NCI-H1930 (cell line): ENCODE measurements around the gene F10.
A peak's percentile ranks its signal among the peaks of the same experiment; 100 is the strongest.
"Not testable (repeated sequence)": the region's sequence is repeated elsewhere in the genome, so short reads cannot be mapped to it uniquely, and the experiment has no call there.

Experiments
- DNase-seq, 2 experiments: peaks; one replicate each; lab custom pipeline; 2025; lab: John Stamatoyannopoulos, UW

Gene F10

DNA sequence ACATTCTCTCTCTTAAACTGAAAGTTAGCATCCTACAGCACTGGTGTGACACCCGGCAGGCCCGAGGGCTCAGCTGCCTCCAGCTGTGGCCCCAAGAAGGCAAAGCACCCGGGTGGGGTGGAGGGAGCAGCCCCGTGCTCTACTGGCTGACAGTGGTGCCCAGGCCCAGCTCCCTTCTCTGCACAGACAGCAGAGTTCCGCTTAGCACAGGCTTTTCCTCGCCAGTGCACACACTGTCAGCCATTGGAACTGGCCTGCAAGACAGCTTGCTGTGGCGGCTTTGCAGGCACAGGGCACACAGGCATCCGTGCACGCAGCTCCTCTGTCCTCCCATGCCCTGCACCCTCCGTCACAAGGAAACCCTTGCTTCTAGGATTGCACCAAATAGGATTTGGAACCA is 20.3 kb upstream of the F10 start:
- not testable (repeated sequence) for DNase-seq

GRCh38 chr13:113102727-113103126 is 19.9 kb upstream of the F10 start:
- no peak for DNase-seq

- DNase-seq: no peak
Measured at GRCh38 chr13:113103646-113104045, 19.0 kb upstream of the F10 start.

DNA sequence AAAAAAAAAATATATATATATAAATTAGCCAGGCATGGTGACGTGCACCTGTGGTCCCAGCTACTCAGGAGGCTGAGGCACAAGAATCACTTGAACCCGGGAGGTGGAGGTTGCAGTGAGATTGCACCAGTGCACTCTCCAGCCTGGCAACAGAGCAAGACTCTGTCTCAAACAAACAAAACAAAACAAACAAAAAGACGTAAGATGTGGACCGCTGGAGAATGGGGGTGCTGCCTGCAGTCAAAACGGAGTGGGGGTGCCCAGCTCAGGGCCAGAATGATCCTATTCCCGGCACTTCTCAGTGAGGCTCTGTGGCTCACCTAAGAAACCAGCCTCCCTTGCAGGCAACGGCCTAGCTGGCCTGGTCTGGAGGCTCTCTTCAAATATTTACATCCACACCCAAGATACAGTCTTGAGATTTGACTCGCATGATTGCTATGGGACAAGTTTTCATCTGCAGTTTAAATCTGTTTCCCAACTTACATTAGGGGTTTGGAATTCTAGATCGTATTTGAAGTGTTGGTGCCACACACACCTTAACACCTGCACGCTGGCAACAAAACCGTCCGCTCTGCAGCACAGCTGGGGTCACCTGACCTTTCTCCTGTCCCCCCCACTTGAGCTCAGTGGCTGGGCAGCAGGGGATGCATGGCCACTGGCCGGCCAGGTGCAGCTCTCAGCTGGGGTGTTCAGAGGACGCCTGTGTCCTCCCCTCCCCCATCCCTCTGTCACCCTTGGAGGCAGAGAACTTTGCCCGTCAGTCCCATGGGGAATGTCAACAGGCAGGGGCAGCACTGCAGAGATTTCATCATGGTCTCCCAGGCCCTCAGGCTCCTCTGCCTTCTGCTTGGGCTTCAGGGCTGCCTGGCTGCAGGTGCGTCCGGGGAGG is 17.3 kb upstream of the F10 start, which contains the start of gene F7:
Gene F7 (plus strand): TSS at position 760 of the 889 bp plus-strand sequence. CDS start 51 bp downstream, at position 811.
- peak in 1 of 2 experiments; percentile 43 for DNase-seq

DNA sequence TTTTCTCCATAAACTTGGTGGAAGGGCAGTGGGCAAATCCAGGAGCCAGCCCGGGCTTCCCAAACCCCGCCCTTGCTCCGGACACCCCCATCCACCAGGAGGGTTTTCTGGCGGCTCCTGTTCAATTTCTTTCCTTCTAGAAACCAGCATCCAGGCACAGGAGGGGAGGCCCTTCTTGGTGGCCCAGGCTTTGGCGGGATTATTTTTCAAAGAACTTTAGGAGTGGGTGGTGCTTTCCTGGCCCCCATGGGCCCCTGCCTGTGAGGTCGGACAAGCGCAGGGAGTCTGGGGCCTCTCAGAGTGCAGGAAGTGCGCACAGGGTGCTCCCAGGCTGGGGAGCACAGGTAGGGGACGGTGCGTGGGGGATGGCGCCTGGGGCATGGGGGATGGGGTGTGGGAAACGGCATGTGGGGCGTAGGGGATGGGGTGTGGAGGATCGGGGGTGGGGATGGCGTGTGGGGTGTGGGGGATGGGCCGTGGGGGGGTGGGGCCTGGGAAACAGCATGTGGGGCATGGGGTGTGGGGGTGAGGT is 16.6 kb upstream of the F10 start:
- no peak for DNase-seq

DNA sequence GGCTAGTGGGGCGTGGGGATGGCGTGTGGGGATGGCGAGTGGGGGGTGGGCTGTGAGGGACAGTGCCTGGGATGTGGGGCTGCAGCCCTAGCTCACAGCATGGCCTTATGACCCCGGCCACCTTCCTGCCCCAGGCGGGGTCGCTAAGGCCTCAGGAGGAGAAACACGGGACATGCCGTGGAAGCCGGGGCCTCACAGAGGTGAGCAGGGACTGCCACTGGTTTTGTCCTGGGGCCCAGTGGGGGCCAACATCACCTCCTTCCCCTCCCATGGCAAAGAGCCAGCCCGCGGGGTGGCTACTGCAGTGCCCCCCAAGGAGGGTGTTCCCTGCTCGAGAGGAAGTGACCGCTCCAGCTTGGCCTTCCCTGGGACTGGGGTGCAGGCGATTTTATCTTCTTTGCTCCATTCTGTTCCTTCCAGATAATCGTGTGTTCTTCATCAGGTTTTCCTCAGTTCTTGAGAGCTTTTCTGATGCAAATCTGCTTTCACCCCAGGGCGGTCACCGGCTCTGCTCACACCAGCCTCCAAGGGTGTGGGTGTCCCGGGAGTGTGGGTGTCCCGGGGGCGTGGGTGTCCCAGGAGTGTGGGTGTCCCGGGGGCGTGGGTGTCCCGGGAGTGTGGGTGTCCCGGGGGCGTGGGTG is 15.8 kb upstream of the F10 start:
- DNase-seq: no peak

GRCh38 chr13:113108521-113108920 is 14.1 kb upstream of the F10 start:
- not testable (repeated sequence) for DNase-seq

DNA sequence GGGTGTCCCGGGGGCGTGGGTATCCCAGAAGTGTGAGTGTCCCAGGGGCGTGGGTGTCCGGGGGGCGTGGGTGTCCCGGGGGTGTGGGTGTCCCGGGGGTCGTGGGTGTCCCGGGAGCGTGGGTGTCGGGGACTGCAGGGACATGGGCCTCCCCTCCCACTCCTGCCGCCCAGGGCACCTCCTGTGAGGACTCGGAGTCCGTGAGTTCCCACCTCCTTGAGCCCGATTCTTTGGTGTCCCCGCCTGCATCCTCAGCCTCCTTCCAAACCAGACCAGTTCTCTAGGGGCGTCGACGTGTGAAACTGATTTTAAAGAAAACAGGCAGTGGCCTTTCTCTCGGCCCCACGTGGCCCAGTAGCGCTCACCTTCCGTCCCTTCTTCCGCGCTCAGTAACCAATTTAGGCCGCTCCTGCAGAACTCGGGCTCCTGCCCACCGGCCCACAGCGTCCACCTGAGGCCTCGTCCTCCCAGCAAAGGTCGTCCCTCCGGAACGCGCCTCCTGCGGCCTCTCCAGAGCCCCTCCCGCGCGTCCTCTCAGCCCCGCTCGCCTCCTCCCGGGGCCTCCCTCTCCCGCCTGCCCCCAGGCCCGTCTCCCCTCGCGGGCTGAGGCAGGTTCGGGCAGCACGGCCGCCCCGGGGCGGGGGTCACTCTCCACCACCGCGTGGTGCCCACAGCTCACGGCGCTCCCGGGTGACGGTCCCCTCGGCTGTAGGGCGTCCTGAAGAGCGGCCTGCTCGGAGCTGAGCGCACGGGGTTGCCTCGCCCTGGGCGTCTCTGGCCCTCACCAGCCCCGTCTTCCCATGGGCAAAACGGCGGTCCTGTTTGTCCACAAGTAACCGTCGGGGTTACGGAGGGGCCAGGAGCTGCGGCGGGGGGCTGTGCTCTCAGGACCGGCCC is 13.2 kb upstream of the F10 start:
- DNase-seq: peak in 1 of 2 experiments; percentile 33

- no peak for DNase-seq
Measured at GRCh38 chr13:113110048-113110851, 12.3 kb upstream of the F10 start.

DNA sequence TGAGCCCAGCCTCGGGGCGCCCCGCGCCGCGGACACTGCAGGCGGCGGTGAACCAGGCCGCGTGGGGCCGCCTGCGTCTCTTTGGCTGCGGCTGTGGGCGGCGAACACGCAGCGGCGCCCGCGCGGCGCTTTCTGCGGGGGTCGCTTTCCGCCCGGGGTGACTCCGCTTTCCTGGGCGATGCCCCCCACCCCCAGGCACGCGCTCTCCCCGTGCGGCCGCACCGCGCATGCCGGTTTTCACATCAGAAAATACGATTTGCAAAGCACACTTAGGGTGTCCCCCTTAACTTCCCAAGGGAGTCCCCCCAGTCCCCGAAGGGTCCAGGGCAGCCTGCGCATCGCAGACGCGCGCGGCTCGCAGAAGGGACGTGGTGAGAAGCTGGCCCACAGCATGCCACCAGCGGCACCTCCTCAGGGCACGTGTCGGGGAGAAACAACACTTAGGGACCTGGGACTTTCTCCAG is 11.7 kb upstream of the F10 start:
- no peak for DNase-seq

- not testable (repeated sequence) for DNase-seq
Measured at GRCh38 chr13:113111821-113112220, 10.8 kb upstream of the F10 start.

DNA sequence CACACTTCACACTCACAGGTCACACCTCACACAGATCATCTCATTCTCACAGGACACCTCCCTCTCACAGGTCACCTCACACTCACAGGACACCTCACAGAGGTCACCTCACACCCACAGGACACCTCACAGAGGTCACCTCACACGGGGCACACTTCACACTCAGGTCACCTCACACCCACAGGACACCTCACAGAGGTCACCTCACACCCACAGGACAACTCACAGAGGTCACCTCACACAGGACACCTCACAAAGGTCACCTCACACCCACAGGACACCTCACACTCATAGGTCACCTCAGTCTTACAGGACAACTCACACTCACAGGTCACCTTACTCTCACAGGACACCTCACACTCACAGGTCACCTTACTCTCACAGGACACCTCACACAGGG is 10.1 kb upstream of the F10 start:
- not testable (repeated sequence) for DNase-seq

GRCh38 chr13:113112893-113113845 is 9.4 kb upstream of the F10 start:
- no peak for DNase-seq

- no peak for DNase-seq
Measured at GRCh38 chr13:113113846-113114271, 8.7 kb upstream of the F10 start.

DNA sequence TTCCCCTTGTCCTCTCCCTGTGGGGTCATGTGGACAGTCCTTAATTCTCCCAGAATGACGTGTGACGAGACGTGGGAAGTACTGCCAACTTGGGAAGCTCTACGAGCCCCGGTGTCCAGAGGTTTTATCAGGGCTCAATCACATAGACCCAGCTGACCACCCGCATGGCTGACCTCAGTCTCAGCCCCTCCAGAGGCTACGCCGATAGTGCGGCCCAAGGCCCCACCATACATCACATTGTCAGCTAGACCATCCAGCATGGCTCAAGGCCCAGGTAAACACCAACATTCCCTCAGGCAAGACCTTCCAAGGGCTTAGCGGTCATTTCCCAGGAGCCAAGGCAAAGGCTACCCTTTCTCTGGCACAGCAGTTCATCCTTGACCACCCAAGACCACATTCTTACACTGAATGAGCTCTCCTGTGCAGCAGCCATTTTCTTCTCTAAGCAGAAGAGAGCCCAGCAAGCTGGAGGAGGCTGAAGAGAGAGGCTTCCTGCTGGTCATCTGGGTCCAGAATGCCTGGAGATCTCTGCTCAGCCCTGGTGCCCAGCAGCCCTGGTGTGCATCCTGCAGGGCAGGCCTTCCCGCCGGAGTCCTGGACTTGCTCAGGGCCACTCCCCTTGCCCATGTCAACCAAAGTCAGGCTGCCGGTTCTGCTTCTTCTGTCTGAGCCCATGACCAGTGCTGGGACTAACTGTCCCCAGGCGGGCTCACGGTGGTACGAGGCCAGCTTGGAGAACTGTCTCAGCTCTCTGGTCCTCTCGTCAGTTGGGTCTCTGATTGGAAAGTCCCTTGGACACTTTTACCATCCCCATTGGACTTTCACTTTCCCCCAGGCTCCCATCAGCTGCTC is 7.9 kb upstream of the F10 start:
- DNase-seq: no peak

- DNase-seq: no peak
Measured at GRCh38 chr13:113115363-113116205, 7.0 kb upstream of the F10 start.

GRCh38 chr13:113116206-113116800 is 6.3 kb upstream of the F10 start:
- no peak for DNase-seq
